Measurements from ENCODE around the gene ZNF362.

DNA sequence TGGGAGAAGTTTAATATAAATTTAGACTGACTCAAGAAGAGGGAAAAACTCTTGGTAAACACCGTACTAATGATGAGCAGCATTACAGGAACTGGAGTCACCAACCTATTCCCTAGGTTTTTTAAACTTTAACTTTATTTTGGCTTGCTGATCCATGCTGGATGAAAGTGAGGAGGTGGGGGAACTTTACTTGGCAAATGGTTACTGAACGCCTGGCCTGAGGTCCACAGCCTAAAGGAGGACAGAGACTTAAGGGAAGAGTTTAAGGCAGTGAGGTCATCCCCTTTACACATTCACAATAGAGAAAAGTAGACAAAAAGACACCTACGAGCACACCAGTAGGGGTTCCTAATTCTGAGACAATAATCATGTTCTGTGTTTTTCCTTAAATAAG is 90.2 kb downstream of the ZNF362 start:
- TF ChIP-seq EZH2phosphoT487 (IDR thresholded peaks at IDR 0.05; ENCODE audit: borderline replicate concordance, low read length), result no peak
- TF ChIP-seq, protein P1, sequence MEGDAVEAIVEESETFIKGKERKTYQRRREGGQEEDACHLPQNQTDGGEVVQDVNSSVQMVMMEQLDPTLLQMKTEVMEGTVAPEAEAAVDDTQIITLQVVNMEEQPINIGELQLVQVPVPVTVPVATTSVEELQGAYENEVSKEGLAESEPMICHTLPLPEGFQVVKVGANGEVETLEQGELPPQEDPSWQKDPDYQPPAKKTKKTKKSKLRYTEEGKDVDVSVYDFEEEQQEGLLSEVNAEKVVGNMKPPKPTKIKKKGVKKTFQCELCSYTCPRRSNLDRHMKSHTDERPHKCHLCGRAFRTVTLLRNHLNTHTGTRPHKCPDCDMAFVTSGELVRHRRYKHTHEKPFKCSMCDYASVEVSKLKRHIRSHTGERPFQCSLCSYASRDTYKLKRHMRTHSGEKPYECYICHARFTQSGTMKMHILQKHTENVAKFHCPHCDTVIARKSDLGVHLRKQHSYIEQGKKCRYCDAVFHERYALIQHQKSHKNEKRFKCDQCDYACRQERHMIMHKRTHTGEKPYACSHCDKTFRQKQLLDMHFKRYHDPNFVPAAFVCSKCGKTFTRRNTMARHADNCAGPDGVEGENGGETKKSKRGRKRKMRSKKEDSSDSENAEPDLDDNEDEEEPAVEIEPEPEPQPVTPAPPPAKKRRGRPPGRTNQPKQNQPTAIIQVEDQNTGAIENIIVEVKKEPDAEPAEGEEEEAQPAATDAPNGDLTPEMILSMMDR (conservative IDR thresholded peaks at IDR 0.05; ENCODE audit: low read depth, low read length), result no peak
